K562 (cell line): Measurements from ENCODE around the gene ADGRB2. TPM values are rescaled to one million over a fixed set of nuclear protein-coding genes. Genes with fewer than 3 reads are reported as not detected.

Experiments
- CREBBP ChIP-seq: IDR thresholded peaks from one replicate; pipeline ENCODE4 v1.6.1; 2012; ENCODE audit warnings: low read depth, mild to moderate bottlenecking, control low read depth, inconsistent platforms, low read length
- DMBX1 ChIP-seq: fragments of 250-450 bp; sonication (Bioruptor Pico); IDR thresholded peaks from 2 replicates; pipeline ENCODE4 v1.8.0; 2022; ENCODE audit warnings: inconsistent platforms, mild to moderate bottlenecking, moderate library complexity, borderline replicate concordance
- DPF2 ChIP-seq: fragments of 450-650 bp; IDR thresholded peaks from 2 replicates; pipeline ENCODE4 v1.6.1; 2016
- GABPA ChIP-seq: fragments of 200-800 bp; sonication (Bioruptor generic); conservative IDR thresholded peaks from 2 replicates; pipeline ENCODE4 v1.6.1; 2016; ENCODE audit warnings: low read depth, missing genetic modification characterization, missing compliant biosample characterization
- HDAC1 ChIP-seq, 2 experiments: fragments of 450-650 bp; IDR thresholded peaks; 2 replicates each; pipeline ENCODE4 v1.6.1; 2016 to 2017; ENCODE audit warnings: inconsistent platforms in 1 of 2, mild to moderate bottlenecking in 1 of 2, moderate library complexity in 1 of 2
- HMG20B ChIP-seq: fragments of 250-450 bp; sonication (Bioruptor Pico); IDR thresholded peaks from 2 replicates; pipeline ENCODE4 v1.5.0; 2021; ENCODE audit warnings: mild to moderate bottlenecking
- JUND ChIP-seq, 2 experiments: IDR thresholded peaks; 2 replicates in 1 of 2; 3 replicates in 1 of 2; pipeline ENCODE4 v1.6.1; 2011; ENCODE audit warnings: borderline replicate concordance in 2 of 2, low read depth in 2 of 2, low read length in 2 of 2, improper control_type of control experiment in 1 of 2, missing biosample characterization in 1 of 2, missing genetic modification characterization in 1 of 2, missing genetic modification reagents in 1 of 2
- NCOR1 ChIP-seq: fragments of 450-650 bp; IDR thresholded peaks from 2 replicates; pipeline ENCODE4 v1.6.1; 2016; ENCODE audit warnings: mild to moderate bottlenecking, moderate library complexity
- NR4A1 ChIP-seq, 2 experiments: fragments of 250-450 bp in 1 of 2; fragments of 450-650 bp in 1 of 2; sonication (Bioruptor Pico) in 1 of 2; IDR thresholded peaks; 2 replicates each; pipeline versions ENCODE4 v1.4.0 to v1.6.1; 2016 to 2020; ENCODE audit warnings: mild to moderate bottlenecking in 2 of 2, missing compliant biosample characterization in 1 of 2, missing genetic modification characterization in 1 of 2, moderate library complexity in 1 of 2
- PHB ChIP-seq: fragments of 250-450 bp; sonication (Bioruptor Pico); IDR thresholded peaks from 2 replicates; pipeline ENCODE4 v1.5.0; 2021
- PHF21A ChIP-seq: fragments of 450-650 bp; IDR thresholded peaks from 2 replicates; pipeline ENCODE4 v1.6.1; 2017; ENCODE audit warnings: low read depth, borderline replicate concordance
- ZEB2 ChIP-seq: fragments of 450-650 bp; IDR thresholded peaks from 2 replicates; pipeline ENCODE4 v1.6.1; 2016
- ZNF12 ChIP-seq: sonication (generic); formaldehyde crosslinking; IDR thresholded peaks from 2 replicates; pipeline ENCODE4 v1.4.0; 2020; ENCODE audit warnings: mild to moderate bottlenecking, missing genetic modification reagents
- ZNF184 ChIP-seq: sonication (generic); formaldehyde crosslinking; IDR thresholded peaks from 2 replicates; pipeline ENCODE4 v1.5.0; 2020; ENCODE audit warnings: missing genetic modification reagents
- ZNF445 ChIP-seq: fragments of 250-450 bp; sonication (Bioruptor Pico); IDR thresholded peaks from 2 replicates; pipeline ENCODE4 v1.4.0; 2020; ENCODE audit warnings: low read depth, mild to moderate bottlenecking, moderate library complexity
- ZNF699 ChIP-seq: fragments of 250-450 bp; sonication (Bioruptor Pico); IDR thresholded peaks from 2 replicates; pipeline ENCODE4 v1.8.0; 2021; ENCODE audit warnings: mild to moderate bottlenecking, moderate library complexity; ENCODE audit not compliant: insufficient replicate concordance
- ZNF778 ChIP-seq: fragments of 450-650 bp; formaldehyde crosslinking; IDR thresholded peaks from 2 replicates; pipeline ENCODE4 v1.4.0; 2020; ENCODE audit warnings: mild to moderate bottlenecking, moderate library complexity
- polyA plus RNA-seq, 8 experiments: library from polyadenylated mRNA; depleted of rRNA in 4 of 8; stranded (reverse) in 5 of 8; unstranded in 3 of 8; fragments of >200 nt; fragmentation: Nextera tagmentation in 2 of 8; fragmentation: Illumina TruSeq in 1 of 8; extraction: Ambion mirVana in 2 of 8; extraction: Trizol in 1 of 8; gene quantifications; 2 replicates each; pipeline versions ENCODE4 v1.2.1 to v1.2.3, GENCODE V29; 2011 to 2014; ENCODE audit warnings: inconsistent platforms in 1 of 8, missing spikeins in 1 of 8
- total RNA-seq, 7 experiments: library from RNA; depleted of rRNA in 6 of 7; stranded (reverse); fragments of >200 nt in 6 of 7; fragmentation: Illumina TruSeq in 2 of 7; extraction: Trizol in 2 of 7; gene quantifications; 2 replicates each; pipeline versions ENCODE4 v1.2.1 to v1.2.3, GENCODE V29; 2011 to 2021; ENCODE audit warnings: low replicate concordance in 1 of 7
- TF ChIP-seq, protein P1 (sequence below): fragments of 150-350 bp; IDR thresholded peaks from 2 replicates; pipeline ENCODE4 v1.6.1; 2014; ENCODE audit warnings: low read depth, mild to moderate bottlenecking, low read length, borderline replicate concordance
- TF ChIP-seq, protein P2 (sequence below): sonication (generic); formaldehyde crosslinking; IDR thresholded peaks from 2 replicates; pipeline ENCODE4 v1.8.1; 2023; ENCODE audit warnings: mild to moderate bottlenecking, missing genetic modification reagents, moderate library complexity
- TF ChIP-seq, protein P3 (sequence below): fragments of 450-650 bp; formaldehyde crosslinking; IDR thresholded peaks from 2 replicates; pipeline ENCODE4 v1.4.0; 2020; ENCODE audit warnings: mild to moderate bottlenecking, moderate library complexity

Gene ADGRB2
- total and polyA plus RNA-seq, 9 of the 15 experiments (the other 6 are each of a cell fraction or from before 2014, with no cell fraction given), result 0.04 to 0.23 (median 0.20) TPM; not detected in 2

DNA sequence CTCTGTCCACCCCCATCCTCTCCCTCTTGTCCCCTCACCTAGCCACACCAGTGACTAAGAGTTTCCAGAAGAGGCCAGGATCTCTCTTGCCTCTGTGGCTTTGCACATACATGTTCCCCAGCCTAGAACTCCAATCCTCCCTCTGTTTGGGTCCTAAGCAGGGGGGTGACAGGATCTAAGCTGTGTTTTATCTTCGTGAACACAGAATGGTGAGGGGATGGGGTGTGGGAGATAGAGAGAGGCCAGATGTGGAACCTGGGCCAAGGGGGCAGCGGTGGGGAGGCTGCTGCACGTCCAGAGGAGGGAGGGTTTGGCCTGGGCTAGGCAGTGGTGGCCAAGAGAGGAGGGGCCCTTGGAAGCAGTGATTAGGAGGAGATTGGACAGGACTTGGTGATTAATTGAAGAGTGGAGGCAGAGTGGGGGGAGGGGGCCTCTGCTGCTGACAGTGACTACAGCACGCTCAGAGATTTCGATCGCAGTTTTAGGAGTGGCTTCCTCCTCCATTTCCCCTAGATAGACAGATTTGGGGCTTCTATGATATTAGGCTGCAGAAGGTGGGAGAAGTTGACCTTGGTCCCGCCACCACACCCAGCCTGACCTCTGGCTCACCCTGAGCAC, 17.1 kb upstream of the ADGRB2 start (continued):
- TF ChIP-seq, protein P1, sequence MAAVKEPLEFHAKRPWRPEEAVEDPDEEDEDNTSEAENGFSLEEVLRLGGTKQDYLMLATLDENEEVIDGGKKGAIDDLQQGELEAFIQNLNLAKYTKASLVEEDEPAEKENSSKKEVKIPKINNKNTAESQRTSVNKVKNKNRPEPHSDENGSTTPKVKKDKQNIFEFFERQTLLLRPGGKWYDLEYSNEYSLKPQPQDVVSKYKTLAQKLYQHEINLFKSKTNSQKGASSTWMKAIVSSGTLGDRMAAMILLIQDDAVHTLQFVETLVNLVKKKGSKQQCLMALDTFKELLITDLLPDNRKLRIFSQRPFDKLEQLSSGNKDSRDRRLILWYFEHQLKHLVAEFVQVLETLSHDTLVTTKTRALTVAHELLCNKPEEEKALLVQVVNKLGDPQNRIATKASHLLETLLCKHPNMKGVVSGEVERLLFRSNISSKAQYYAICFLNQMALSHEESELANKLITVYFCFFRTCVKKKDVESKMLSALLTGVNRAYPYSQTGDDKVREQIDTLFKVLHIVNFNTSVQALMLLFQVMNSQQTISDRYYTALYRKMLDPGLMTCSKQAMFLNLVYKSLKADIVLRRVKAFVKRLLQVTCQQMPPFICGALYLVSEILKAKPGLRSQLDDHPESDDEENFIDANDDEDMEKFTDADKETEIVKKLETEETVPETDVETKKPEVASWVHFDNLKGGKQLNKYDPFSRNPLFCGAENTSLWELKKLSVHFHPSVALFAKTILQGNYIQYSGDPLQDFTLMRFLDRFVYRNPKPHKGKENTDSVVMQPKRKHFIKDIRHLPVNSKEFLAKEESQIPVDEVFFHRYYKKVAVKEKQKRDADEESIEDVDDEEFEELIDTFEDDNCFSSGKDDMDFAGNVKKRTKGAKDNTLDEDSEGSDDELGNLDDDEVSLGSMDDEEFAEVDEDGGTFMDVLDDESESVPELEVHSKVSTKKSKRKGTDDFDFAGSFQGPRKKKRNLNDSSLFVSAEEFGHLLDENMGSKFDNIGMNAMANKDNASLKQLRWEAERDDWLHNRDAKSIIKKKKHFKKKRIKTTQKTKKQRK, result no peak
- no peak for TF ChIP-seq ZNF445
- TF ChIP-seq GABPA, result no peak
- TF ChIP-seq NCOR1, result peak; percentile 55; the same call in 1 of the 2 replicates
- peak in 1 of 2 experiments; percentile 61; a peak in 1 of 4 replicates for TF ChIP-seq HDAC1 (IDR thresholded peaks at IDR 0.05)
- TF ChIP-seq ZNF184 (CRISPR knock-in tag), result no peak
- TF ChIP-seq PHB (CRISPR knock-in tag), result no peak
- no peak for TF ChIP-seq ZEB2
- TF ChIP-seq HMG20B, result no peak
- no peak for TF ChIP-seq DMBX1 (CRISPR knock-in tag)
- no peak; the same call in 1 of the 2 replicates for TF ChIP-seq PHF21A
- TF ChIP-seq ZNF699 (CRISPR knock-in tag), result no peak
- TF ChIP-seq ZNF778 (CRISPR knock-in tag), result no peak
- TF ChIP-seq NR4A1 (CRISPR knock-in tag; IDR thresholded peaks at IDR 0.05), result no peak
- 0 out of 2 replicates have a peak, but pooled peaks have one; percentile 21 for TF ChIP-seq NR4A1 (tag; IDR thresholded peaks at IDR 0.05)
- peak; percentile 62; the same call in 1 of the 2 replicates for TF ChIP-seq JUND (IDR thresholded peaks at IDR 0.05; ENCODE audit: borderline replicate concordance, low read depth, low read length)
- TF ChIP-seq JUND (tag; IDR thresholded peaks at IDR 0.05; ENCODE audit: borderline replicate concordance, low read depth, low read length), result peak; percentile 7; the same call in 1 of the 3 replicates
- TF ChIP-seq, protein P2, sequence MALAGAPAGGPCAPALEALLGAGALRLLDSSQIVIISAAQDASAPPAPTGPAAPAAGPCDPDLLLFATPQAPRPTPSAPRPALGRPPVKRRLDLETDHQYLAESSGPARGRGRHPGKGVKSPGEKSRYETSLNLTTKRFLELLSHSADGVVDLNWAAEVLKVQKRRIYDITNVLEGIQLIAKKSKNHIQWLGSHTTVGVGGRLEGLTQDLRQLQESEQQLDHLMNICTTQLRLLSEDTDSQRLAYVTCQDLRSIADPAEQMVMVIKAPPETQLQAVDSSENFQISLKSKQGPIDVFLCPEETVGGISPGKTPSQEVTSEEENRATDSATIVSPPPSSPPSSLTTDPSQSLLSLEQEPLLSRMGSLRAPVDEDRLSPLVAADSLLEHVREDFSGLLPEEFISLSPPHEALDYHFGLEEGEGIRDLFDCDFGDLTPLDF, result no peak
- TF ChIP-seq, protein P3, sequence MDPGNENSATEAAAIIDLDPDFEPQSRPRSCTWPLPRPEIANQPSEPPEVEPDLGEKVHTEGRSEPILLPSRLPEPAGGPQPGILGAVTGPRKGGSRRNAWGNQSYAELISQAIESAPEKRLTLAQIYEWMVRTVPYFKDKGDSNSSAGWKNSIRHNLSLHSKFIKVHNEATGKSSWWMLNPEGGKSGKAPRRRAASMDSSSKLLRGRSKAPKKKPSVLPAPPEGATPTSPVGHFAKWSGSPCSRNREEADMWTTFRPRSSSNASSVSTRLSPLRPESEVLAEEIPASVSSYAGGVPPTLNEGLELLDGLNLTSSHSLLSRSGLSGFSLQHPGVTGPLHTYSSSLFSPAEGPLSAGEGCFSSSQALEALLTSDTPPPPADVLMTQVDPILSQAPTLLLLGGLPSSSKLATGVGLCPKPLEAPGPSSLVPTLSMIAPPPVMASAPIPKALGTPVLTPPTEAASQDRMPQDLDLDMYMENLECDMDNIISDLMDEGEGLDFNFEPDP (CRISPR knock-in tag), result no peak
- TF ChIP-seq DPF2, result no peak; the same call in none of the 2 replicates
- no peak for TF ChIP-seq CREBBP
- no peak for TF ChIP-seq ZNF12
